ACHN (cell line): ENCODE measurements around the gene ZSCAN23.
A peak's percentile ranks its signal among the peaks of the same experiment; 100 is the strongest.

Experiments used
- DNase-seq: peaks from one replicate; pipeline ENCODE4 v3.0.0-alpha.2; 2015
- in situ Hi-C: cut with HindIII; loops from 2 replicates; pipeline ENCODE4 v1.10.0; 2017; ENCODE audit warnings: low sequenced_read_pairs, low pct_ligation_motif_present, low pct_unique_long_range_greater_than_20kb

The ZSCAN23 gene

DNA sequence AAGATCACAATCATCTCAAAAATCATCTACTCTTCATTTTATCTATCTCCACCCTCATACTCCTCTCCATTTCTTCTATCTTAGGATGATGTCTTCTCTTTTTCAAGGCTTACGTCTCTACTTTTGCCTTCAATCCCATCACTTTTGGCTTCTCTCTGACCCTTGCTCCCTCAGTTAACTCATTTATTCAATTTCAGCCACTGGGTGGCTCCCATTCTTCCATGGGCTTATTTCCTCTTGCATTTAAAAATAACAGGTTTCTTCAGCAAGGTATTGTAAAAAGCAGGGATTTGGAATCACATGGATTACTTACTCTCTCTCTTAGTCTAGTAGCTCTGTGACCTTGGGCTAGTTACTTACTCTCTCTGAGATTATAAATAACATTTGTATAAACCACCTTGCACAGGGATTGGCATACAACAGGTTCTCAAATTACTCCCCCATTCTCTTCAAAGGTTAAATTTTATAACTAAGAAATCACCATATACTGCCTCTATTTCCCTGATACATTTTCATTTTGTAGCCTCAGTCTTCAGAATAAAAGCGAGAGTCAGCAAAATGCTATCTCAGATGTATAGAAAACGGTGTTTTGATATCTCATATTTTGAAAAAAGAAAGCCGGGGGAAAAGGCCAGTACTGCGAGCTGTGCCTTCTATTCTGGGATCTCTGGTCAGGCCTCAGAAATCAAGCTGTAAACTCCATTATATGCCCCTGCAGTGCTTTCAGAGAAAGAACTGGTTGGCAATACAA lies 49.2 kb downstream of the ZSCAN23 start:
- in situ Hi-C loops = no loop called here
- no peak for DNase-seq

DNA sequence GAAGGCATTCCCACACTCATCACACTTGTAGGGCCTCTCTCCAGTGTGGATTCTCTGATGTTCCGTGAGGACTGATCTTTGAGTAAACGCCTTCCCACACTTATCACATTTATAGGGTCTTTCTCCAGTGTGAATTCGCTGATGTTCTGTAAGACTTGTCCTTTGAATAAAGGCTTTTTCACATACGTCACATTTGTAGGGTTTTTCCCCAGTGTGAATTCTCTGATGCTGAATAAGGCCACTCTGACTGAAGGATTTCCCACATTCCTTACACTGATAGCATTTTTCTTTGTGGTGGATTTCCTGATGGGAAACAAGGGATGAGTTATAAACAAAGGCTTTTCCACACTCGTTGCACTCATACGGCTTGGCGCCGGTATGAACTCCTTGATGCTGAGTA lies 52.6 kb downstream of the ZSCAN23 start:
- no peak for DNase-seq
- in situ Hi-C loops = no loop called here

DNA sequence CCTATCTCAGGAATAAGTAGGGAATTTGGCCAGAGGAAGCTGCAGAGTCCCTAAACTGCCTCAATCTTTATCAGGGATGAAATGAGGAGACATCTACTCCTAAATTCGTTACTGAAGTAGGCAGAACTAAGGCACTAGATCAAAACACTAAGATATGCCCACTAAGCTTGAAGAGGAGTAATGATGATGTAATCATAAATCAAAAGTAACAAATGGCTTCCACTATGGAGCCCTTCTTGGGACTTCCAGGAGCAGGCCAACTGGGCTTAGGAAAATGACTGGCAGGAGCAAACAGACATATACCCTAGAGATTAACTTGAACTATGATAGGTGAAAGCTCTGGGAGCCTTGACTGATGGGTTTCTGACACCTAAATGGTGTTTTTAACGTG lies 59.2 kb downstream of the ZSCAN23 start:
- in situ Hi-C loops = no loop called here
- no peak for DNase-seq

DNA sequence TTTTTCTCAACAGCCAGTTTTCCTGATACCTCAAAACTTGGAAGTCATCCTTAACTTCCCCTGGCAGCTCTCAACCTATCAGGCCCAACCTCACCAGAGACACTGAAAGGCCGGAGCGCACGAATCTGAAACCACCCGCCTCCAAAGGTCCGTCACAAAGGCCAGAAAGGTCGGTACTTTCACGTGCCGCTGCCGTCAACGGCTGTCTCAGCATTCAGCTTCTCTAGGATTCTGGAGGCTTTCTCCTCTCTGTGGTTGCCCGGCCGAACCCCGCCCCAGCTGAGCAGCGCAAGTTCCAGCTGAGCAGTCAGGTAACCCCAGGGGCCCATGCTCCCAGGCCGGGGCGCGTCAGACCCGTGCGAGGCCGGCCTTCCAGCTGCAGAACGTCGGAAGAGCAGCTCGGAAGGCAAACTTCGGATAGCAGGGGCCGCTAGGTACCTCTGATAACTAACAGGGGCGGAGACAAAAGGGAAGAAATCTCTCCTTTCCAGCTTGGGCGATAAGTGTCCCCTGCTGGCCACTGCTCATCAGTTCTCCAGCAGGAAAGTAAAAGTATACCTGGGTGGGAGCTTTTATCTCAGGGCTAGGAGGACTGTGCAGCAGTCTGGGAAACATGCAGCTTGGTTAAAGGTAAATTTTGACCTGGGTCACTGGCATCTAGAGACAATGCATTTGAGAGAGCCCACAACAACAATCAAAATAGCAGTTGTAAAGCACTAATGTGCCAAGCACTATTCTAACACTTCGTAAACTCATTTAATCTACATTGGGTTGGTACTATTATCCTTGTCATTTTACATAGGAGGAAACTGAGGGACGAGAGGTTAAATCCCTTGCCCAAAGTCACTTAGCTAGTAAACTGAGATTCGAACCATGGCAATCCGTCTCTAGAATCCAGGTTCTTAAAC lies 59.8 kb downstream of the ZSCAN23 start:
- peak; percentile 87 for DNase-seq
- in situ Hi-C loops = no loop called here
